Hematopoietic multipotent progenitor cell treated with erythropoietin and hydrocortisone succinate and interleukin-3 and kit ligand, for 15 days (in vitro differentiated cells): ENCODE measurements around the gene MAP3K9.

ENCODE experiments used
- DNase-seq: peaks from one replicate; pipeline ENCODE4 v3.0.0-alpha.2; 2015; ENCODE audit warnings: low spot score

The MAP3K9 gene

GRCh38 chr14:70821584-70822529 lies 12.5 kb upstream of the MAP3K9 start:
- no peak for DNase-seq

GRCh38 chr14:70816525-70816924 lies 7.2 kb upstream of the MAP3K9 start:
- no peak for DNase-seq

- DNase-seq: no peak
These were observed 5.2 kb upstream of the MAP3K9 start for GRCh38 chr14:70814466-70814865.

- no peak for DNase-seq
These were observed 3.0 kb upstream of the MAP3K9 start for GRCh38 chr14:70812124-70812818.

- DNase-seq: no peak
These were observed 2.3 kb upstream of the MAP3K9 start for GRCh38 chr14:70811578-70811977.

GRCh38 chr14:70811050-70811449 lies 1.7 kb upstream of the MAP3K9 start:
- DNase-seq: no peak

GRCh38 chr14:70810621-70811020 lies 1.3 kb upstream of the MAP3K9 start:
- DNase-seq: no peak

GRCh38 chr14:70808416-70809224 lies 693 bp downstream of the MAP3K9 start:
- no peak for DNase-seq

- DNase-seq: no peak
These were observed 1.4 kb downstream of the MAP3K9 start for GRCh38 chr14:70807898-70808415.

- no peak for DNase-seq
These were observed 4.7 kb downstream of the MAP3K9 start for GRCh38 chr14:70804556-70805162.

- no peak for DNase-seq
These were observed 5.7 kb downstream of the MAP3K9 start for GRCh38 chr14:70803321-70804310.

GRCh38 chr14:70802379-70802778 lies 6.9 kb downstream of the MAP3K9 start:
- no peak for DNase-seq

GRCh38 chr14:70801836-70802235 lies 7.5 kb downstream of the MAP3K9 start:
- no peak for DNase-seq

GRCh38 chr14:70796551-70796950 lies 12.8 kb downstream of the MAP3K9 start:
- no peak for DNase-seq

GRCh38 chr14:70794294-70794693 lies 15.0 kb downstream of the MAP3K9 start:
- DNase-seq: no peak

- DNase-seq: no peak
These were observed 15.7 kb downstream of the MAP3K9 start for GRCh38 chr14:70793637-70794036.

GRCh38 chr14:70792939-70793338 lies 16.4 kb downstream of the MAP3K9 start:
- no peak for DNase-seq

GRCh38 chr14:70791971-70792370 lies 17.3 kb downstream of the MAP3K9 start:
- DNase-seq: no peak

GRCh38 chr14:70789961-70790360 lies 19.4 kb downstream of the MAP3K9 start:
- no peak for DNase-seq

- DNase-seq: no peak
These were observed 20.0 kb downstream of the MAP3K9 start for GRCh38 chr14:70789361-70789760.
